K562 (cell line): ENCODE data around the gene EGR2. TPM values are rescaled to one million over a fixed set of nuclear protein-coding genes. Genes with fewer than 3 reads are reported as not detected.

Source experiments
- BCL6 ChIP-seq: fragments of 250-450 bp; sonication (Bioruptor Pico); IDR thresholded peaks from 2 replicates; pipeline ENCODE4 v1.4.0; 2020
- CC2D1A ChIP-seq: fragments of 450-650 bp; IDR thresholded peaks from 2 replicates; pipeline ENCODE4 v1.6.1; 2017; ENCODE audit warnings: mild to moderate bottlenecking
- CEBPZ ChIP-seq: fragments of 150-350 bp; IDR thresholded peaks from 2 replicates; pipeline ENCODE4 v1.6.1; 2014; ENCODE audit warnings: low read depth, mild to moderate bottlenecking, low read length, borderline replicate concordance
- ELF1 ChIP-seq: fragments of 200-800 bp; sonication (Bioruptor generic); IDR thresholded peaks from 2 replicates; pipeline ENCODE4 v1.6.1; 2016; ENCODE audit warnings: missing genetic modification characterization, missing compliant biosample characterization
- ESRRB ChIP-seq: fragments of 250-450 bp; sonication (Bioruptor Pico); IDR thresholded peaks from 2 replicates; pipeline ENCODE4 v1.5.0; 2020; ENCODE audit warnings: mild to moderate bottlenecking, moderate library complexity, borderline replicate concordance
- MCM3 ChIP-seq: fragments of 450-650 bp; IDR thresholded peaks from 2 replicates; pipeline ENCODE4 v1.6.1; 2016
- MEIS2 ChIP-seq: fragments of 450-650 bp; IDR thresholded peaks from 2 replicates; pipeline ENCODE4 v1.6.1; 2014; ENCODE audit warnings: mild to moderate bottlenecking; ENCODE audit not compliant: partially characterized antibody
- MXI1 ChIP-seq: IDR thresholded peaks from 2 replicates; pipeline ENCODE4 v1.6.1; 2011; ENCODE audit warnings: low read depth, mild to moderate bottlenecking, improper control_type of control experiment, low read length
- NFE2 ChIP-seq: IDR thresholded peaks from 2 replicates; pipeline ENCODE4 v1.6.1; 2014; ENCODE audit warnings: antibody characterized with exemption, low read depth
- NR2C1 ChIP-seq, 2 experiments: fragments of 450-650 bp; IDR thresholded peaks; 2 replicates each; pipeline ENCODE4 v1.6.1; 2017; ENCODE audit warnings: mild to moderate bottlenecking in 2 of 2, antibody characterized with exemption in 1 of 2, inconsistent platforms in 1 of 2, missing compliant biosample characterization in 1 of 2, missing genetic modification characterization in 1 of 2
- NR4A1 ChIP-seq, 2 experiments: fragments of 250-450 bp in 1 of 2; fragments of 450-650 bp in 1 of 2; sonication (Bioruptor Pico) in 1 of 2; IDR thresholded peaks; 2 replicates each; pipeline versions ENCODE4 v1.4.0 to v1.6.1; 2016 to 2020; ENCODE audit warnings: mild to moderate bottlenecking in 2 of 2, missing compliant biosample characterization in 1 of 2, missing genetic modification characterization in 1 of 2, moderate library complexity in 1 of 2
- PPARD ChIP-seq: fragments of 250-450 bp; sonication (Bioruptor Pico); IDR thresholded peaks from 2 replicates; pipeline ENCODE4 v1.8.0; 2022; ENCODE audit warnings: inconsistent platforms, mild to moderate bottlenecking, moderate library complexity
- SUPT5H ChIP-seq: fragments of 450-650 bp; IDR thresholded peaks from 2 replicates; pipeline ENCODE4 v1.6.1; 2016
- TBL1XR1 ChIP-seq, 2 experiments: IDR thresholded peaks; 2 replicates each; pipeline ENCODE4 v1.6.1; 2012; ENCODE audit warnings: improper control_type of control experiment in 2 of 2, low read length in 2 of 2, mild to moderate bottlenecking in 1 of 2
- YBX1 ChIP-seq: fragments of 450-650 bp; IDR thresholded peaks from 2 replicates; pipeline ENCODE4 v1.7.1; 2016; ENCODE audit warnings: mild to moderate bottlenecking
- ZFP30 ChIP-seq: fragments of 250-450 bp; sonication (Bioruptor Pico); IDR thresholded peaks from 2 replicates; pipeline ENCODE4 v1.8.0; 2022; ENCODE audit warnings: moderate library complexity, mild to moderate bottlenecking, inconsistent platforms, borderline replicate concordance
- ZNF184 ChIP-seq: sonication (generic); formaldehyde crosslinking; IDR thresholded peaks from 2 replicates; pipeline ENCODE4 v1.5.0; 2020; ENCODE audit warnings: missing genetic modification reagents
- ZNF197 ChIP-seq: fragments of 200-800 bp; sonication (Bioruptor generic); IDR thresholded peaks from 2 replicates; pipeline ENCODE4 v1.6.1; 2016; ENCODE audit warnings: low read depth, missing genetic modification characterization, missing compliant biosample characterization
- ZNF232 ChIP-seq: sonication (generic); formaldehyde crosslinking; IDR thresholded peaks from 2 replicates; pipeline ENCODE4 v1.8.0; 2022; ENCODE audit warnings: mild to moderate bottlenecking, missing genetic modification reagents
- ZNF3 ChIP-seq: fragments of 250-450 bp; sonication (Bioruptor Pico); IDR thresholded peaks from 2 replicates; pipeline ENCODE4 v1.5.0; 2021; ENCODE audit warnings: mild to moderate bottlenecking, moderate library complexity
- ZNF551 ChIP-seq: fragments of 250-450 bp; sonication (Bioruptor Pico); IDR thresholded peaks from 2 replicates; pipeline ENCODE4 v1.5.0; 2021; ENCODE audit warnings: mild to moderate bottlenecking, moderate library complexity
- ZNF592 ChIP-seq: fragments of 450-650 bp; IDR thresholded peaks from 2 replicates; pipeline ENCODE4 v1.6.1; 2017; ENCODE audit warnings: antibody characterized with exemption, mild to moderate bottlenecking
- ZNF830 ChIP-seq: fragments of 250-450 bp; sonication (Bioruptor Pico); IDR thresholded peaks from 2 replicates; pipeline ENCODE4 v1.5.0; 2021; ENCODE audit warnings: mild to moderate bottlenecking
- polyA plus RNA-seq, 8 experiments: library from polyadenylated mRNA; depleted of rRNA in 4 of 8; stranded (reverse) in 5 of 8; unstranded in 3 of 8; fragments of >200 nt; fragmentation: Nextera tagmentation in 2 of 8; fragmentation: Illumina TruSeq in 1 of 8; extraction: Ambion mirVana in 2 of 8; extraction: Trizol in 1 of 8; gene quantifications; 2 replicates each; pipeline versions ENCODE4 v1.2.1 to v1.2.3, GENCODE V29; 2011 to 2014; ENCODE audit warnings: inconsistent platforms in 1 of 8, missing spikeins in 1 of 8
- total RNA-seq, 7 experiments: library from RNA; depleted of rRNA in 6 of 7; stranded (reverse); fragments of >200 nt in 6 of 7; fragmentation: Illumina TruSeq in 2 of 7; extraction: Trizol in 2 of 7; gene quantifications; 2 replicates each; pipeline versions ENCODE4 v1.2.1 to v1.2.3, GENCODE V29; 2011 to 2021; ENCODE audit warnings: low replicate concordance in 1 of 7

The EGR2 gene
- total and polyA plus RNA-seq, 9 of the 15 experiments (the other 6 are each of a cell fraction or from before 2014, with no cell fraction given) = 0.08 to 0.18 (median 0.12) TPM; not detected in 4

- peak; percentile 38; the same call in 1 of the 2 replicates for TF ChIP-seq ELF1 (tag)
- TF ChIP-seq ZNF3 = no peak
- TF ChIP-seq MXI1 = no peak
- no peak for TF ChIP-seq ZNF232 (CRISPR knock-in tag)
- no peak for TF ChIP-seq NFE2
- TF ChIP-seq MCM3 = no peak
- TF ChIP-seq ZNF551 (CRISPR knock-in tag) = no peak
- TF ChIP-seq ZNF592 = no peak
- no peak for TF ChIP-seq NR4A1 (CRISPR knock-in tag; IDR thresholded peaks at IDR 0.05)
- TF ChIP-seq NR4A1 (tag; IDR thresholded peaks at IDR 0.05) = no peak
- TF ChIP-seq ZFP30 = no peak
- no peak for TF ChIP-seq NR2C1 (IDR thresholded peaks at IDR 0.05)
- no peak for TF ChIP-seq NR2C1 (tag; IDR thresholded peaks at IDR 0.05)
- no peak for TF ChIP-seq YBX1
- no peak for TF ChIP-seq ZNF197 (CRISPR knock-in tag)
- no peak for TF ChIP-seq MEIS2
- no peak for TF ChIP-seq BCL6
- TF ChIP-seq PPARD (CRISPR knock-in tag) = no peak
- TF ChIP-seq ZNF184 (CRISPR knock-in tag) = no peak
- no peak for TF ChIP-seq TBL1XR1 (IDR thresholded peaks at IDR 0.05; ENCODE audit: low read length in 2 of 2)
- no peak for TF ChIP-seq ZNF830 (CRISPR knock-in tag)
- 0 out of 2 replicates have a peak, but pooled peaks have one; percentile 24 for TF ChIP-seq SUPT5H
- no peak for TF ChIP-seq CEBPZ
- no peak for TF ChIP-seq CC2D1A
- TF ChIP-seq ESRRB (CRISPR knock-in tag) = no peak
Observed at GRCh38 chr10:62817121-62817765, 1.1 kb upstream of the EGR2 start (continued).
